Activated T-cell treated with anti-CD3 and anti-CD28 coated beads for 4 hours (primary cell): ENCODE results near the gene XPC.

Source experiments
- DNase-seq: peaks from one replicate; pipeline ENCODE4 v3.0.0-alpha.2; 2020

Gene XPC

DNA sequence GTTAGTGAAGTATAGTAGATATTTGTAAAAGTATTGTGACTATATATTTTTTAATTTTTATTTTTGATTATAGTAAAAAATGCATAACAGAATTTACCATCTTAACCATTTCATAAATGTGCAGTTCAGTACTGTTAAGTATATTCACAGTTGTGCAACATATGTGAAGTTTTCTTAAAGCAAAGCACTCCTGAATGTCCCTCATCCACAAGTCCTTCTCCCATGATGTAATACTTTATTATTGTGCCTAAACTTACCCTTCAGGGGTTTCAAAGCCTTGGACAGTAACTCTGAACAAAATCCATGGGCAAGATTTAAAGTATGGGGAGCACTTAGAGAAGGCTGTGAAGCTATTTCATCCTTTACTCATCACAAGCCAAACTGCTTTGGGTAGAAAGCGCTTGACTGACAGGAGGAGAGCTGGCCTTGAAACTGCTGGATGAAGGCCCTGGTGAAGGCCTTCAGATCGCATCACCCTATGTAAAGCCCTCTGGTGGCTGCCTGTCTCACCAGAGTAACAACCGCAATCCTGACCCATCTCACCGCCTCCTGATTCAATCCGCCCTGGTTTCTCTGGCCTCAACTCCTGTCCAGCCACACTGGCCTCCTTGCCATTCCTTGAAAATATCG lies 28.3 kb upstream of the XPC start:
- DNase-seq = no peak

DNA sequence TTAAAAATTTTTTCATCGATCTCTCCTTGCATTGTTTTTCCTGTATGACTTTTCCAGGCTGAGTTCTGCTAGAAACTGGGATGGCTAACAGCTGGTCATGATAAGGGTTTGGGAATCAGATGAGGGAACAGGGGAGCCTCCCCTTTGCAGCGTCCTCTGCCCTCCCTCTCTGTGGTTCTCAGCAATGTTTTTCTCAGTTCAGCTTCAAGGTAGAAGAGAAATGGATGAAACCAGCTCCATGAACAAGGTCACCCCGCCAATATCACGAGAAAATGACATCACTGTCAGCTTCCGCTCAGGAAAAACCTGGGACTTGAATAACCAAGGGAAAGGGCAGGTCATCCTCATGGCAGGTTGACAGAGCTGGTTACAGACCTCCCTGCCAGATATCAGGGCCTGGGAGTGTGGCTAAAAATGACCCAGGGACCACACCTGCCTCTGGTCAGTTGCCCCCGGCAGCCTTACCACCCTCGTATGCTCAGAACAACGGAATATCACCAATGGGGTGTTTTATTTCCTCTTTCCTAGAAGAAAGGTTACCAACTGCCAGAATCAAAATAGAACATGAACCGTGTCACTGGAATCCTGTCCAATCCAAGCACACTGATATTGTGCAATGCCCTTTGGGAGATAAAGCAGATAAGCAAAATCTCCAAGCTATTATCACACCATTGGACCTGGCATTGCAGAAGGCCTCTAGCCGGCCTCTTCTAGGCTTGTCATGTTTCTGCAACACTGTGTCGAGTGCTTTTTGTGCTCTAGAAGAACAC lies 26.3 kb upstream of the XPC start:
- DNase-seq = no peak

GRCh38 chr3:14203521-14204079 lies 25.2 kb upstream of the XPC start:
- peak; percentile 23 for DNase-seq

GRCh38 chr3:14202874-14203520 lies 24.6 kb upstream of the XPC start:
- no peak for DNase-seq

- DNase-seq = no peak
Observed at GRCh38 chr3:14201940-14202684, 23.7 kb upstream of the XPC start.

GRCh38 chr3:14200841-14201240 lies 22.4 kb upstream of the XPC start:
- DNase-seq = no peak

DNA sequence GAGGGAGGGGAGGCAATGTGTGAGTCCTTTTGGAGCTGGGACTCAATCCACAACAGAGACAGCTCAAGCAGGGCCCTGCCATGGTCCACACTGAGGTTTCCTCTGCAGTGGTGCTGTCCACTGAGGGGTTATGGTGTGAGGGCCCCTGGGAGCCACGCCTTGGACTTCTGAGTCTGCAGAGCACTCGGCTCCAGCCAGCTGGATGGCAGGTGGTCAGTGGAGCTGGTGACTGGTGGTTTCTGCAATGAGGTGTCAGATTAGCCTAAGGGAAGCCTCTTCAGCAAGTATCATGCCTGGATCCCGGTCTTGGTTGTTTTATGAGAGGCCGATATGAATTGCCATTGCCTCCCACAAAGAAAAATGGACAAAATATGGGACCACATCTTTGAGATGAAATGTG lies 21.9 kb upstream of the XPC start:
- DNase-seq = no peak

GRCh38 chr3:14199641-14200040 lies 21.2 kb upstream of the XPC start:
- DNase-seq = no peak

DNA sequence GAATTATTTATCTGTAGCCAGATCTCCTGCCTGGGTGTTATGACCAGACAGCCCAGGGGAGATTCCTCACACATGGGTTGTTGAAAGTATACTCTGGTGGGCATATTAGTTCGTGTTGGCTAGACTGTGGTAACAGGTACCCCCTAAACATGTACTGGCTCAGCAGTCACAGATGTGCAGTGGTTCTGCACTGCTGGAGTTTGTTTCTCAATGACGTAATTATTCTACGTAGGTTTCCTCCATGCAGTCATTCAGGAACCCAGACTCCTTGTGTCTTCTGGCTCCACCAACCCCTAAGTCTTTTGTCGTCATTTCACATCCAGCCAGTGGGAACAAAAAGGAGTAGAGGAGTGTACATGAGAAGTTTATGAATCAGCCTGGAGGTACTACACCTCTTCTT lies 16.5 kb upstream of the XPC start:
- DNase-seq = no peak

DNA sequence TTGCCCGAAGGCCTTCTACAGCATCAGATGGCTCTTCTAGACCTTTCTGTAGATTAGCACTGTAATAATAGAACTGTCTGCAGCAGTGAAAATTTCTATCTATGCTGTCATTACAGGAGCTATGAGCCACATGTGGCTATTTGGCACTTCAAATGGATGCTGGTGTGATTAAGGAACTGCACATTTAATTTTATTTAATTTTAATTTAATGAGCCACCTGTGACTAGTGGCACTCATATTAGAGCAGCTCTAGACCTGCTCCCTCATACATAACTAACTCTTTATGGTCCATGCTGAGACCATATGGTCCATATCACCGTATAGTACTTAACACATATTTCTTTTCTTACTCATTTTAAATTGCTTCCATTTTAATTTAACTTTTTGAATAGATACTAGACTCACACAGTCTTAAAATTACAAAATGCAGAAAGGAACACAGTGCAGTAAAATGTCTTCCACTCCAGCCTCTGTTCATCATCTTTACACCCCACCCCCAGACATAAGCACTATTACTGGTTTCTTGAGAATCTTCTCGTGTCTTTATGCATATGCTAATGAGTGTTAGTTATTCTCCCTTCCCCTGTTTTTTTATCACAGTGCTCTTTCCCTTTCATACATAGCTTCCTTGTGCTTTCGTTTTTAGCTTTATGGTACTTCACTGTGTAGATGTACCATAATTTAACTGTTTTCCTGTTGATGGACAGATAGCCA lies 9.8 kb upstream of the XPC start:
- no peak for DNase-seq

- DNase-seq = no peak
Observed at GRCh38 chr3:14186854-14187458, 8.6 kb upstream of the XPC start.

DNA sequence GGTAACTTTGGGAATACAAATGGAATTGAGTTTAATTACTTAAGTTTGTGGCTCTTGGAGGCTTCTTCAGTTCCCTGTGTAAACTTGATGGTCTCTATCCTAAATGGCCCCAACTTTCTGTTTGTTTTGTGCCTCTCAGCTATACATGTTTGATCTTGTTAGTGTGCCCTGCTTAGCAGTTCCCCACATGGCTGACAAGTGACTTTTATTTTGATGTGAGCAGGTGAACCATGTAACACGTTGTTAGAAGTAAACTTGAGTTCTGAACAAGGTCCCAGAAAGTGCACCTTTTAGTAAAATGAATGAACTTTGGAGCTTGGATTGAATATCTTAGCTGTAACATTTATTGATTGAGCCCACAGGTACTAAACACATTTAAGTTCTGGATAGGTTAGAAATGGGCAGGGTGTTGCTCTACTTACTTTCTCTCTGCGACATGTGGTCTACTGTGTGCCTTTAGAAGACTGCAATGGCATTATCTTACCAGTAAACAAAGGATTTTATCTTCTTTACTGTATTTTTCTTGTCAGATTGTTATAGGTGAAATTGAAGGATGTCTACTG lies 4.7 kb upstream of the XPC start:
- no peak for DNase-seq

- DNase-seq = no peak
Observed at GRCh38 chr3:14181253-14181652, 2.9 kb upstream of the XPC start.

DNA sequence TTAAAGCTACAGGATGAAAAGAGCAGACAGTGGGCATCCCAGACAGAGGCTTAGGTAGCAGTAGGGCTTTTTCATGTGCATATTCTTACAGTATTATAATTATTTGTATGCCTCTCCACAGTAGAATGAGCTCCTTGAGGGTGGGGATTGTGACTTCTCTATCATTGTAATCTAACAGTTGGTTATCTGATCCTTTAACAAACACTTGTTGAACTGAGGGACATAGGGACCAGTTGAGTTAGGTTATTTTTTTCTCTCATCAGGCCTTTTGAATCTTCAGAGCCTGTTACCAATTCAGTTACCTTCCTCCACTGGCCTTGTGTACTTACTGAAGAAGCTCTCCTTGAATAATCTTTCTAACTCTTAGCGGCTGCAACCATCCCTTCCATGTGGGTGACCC lies 1.4 kb upstream of the XPC start:
- DNase-seq = no peak

DNA sequence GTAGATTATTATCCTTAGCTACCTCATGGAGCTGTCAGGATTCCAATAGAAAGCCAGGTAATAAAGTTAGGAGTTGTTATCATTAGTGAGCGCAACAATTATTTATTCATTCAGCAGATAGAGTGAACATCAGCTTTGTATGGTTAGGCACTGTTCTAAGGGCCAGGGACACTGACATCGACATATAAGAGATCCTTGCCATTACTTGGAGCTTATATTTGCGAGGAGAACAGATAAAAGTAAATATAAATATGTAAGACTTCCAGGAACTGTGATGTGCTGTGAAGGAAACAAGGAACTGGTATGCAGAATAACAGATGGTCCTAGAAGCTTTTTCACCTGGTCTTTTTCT lies 689 bp upstream of the XPC start:
- no peak for DNase-seq

DNA sequence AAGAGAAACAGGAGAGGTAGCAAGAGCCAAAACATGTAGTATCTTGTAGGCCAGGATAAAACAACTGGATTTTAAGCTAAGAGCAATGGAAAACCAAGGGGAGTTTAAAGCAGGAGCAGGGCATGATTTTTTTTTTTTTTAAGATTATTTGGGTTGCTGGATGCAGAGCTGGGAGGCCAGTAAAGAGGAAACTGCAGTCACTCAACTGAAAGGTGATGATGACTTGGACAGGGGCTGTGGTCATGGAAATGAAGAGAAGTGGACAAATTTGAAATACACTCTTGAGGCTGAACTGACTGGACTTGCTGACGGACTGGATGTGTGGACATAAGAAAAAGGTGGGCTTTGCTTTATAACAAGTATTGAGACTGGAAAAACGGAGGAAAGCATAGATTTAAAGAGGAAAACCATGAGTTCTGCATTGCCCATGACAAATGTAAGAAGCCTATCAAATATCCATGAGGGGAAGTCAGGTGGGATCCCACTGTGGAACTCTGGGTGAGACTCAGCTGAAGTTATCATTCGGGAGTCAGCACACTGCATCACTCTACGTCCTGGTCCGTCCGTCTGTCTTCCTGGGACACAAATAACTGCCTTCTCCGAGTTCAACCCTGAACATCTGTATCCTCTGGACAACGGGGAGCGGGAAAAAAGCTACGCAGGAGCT lies 688 bp downstream of the XPC start:
- DNase-seq = no peak

- peak; percentile 30 for DNase-seq
Observed at GRCh38 chr3:14175383-14176037, 2.9 kb downstream of the XPC start.

- no peak for DNase-seq
Observed at GRCh38 chr3:14174483-14174882, 3.9 kb downstream of the XPC start.

GRCh38 chr3:14172496-14172895 lies 5.9 kb downstream of the XPC start:
- DNase-seq = no peak

DNA sequence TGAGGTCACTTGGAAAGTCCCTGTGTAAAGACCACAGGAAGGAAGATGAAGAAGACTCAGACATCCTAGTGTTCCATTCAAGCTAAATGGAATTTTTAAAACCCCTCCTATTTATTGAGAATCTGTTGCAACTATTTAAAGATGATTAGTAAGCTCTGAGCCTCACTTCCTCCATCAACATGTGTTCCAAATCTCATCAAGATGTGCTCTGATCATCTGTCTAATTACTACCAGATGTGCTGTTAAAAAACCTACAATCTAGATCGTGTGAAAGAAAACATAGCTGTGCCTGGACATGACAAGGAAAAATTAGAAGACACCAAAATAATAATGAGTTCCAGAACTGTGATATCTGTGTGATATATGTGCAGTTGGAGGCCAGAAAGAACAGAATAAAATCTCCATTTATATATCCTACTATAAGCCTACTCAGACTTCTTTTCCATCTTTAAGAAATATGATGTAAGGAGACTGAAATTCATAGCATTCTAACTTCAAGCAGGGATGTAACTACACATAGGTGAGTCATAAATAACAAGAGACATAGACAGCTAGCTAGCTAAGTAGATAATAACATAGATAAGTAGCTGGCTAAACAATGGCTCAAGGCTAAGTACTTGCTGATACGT lies 7.8 kb downstream of the XPC start:
- no peak for DNase-seq
